DOHH2 (cell line): ENCODE data around the gene GABPA.

Experiments used
- CTCF ChIP-seq: fragments of 200-600 bp; sonication (generic); IDR thresholded peaks from one replicate; pipeline ENCODE4 v1.5.1; 2014; ENCODE audit warnings: antibody characterized with exemption, mild to moderate bottlenecking, low read depth, low read length; ENCODE audit not compliant: poor library complexity, severe bottlenecking
- EZH2phosphoT487 ChIP-seq: fragments of 200-600 bp; sonication (generic); IDR thresholded peaks from 2 replicates; pipeline ENCODE4 v1.6.1; 2017; ENCODE audit warnings: borderline replicate concordance, mild to moderate bottlenecking, antibody characterized with exemption, low read length, moderate library complexity, mixed read lengths

DNA sequence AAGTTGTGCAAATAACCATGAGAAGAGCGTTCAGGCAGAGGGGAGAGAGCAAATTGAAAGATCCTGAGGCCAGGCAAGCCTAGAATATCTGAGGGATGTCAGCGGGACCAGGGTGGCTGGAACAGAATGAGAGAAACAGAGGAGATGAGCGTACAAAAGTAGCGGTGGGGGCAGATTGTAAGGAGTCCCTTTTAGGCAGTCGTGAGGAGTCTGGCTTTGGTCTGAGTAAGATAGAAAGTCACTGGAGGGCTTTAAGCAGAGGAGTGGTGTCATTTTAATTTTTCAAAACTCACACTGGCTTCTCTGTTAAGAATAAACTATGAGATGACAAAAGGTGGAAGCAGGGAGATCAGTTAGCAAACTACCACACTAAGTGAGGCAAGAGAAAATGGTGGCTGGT is 24.2 kb upstream of the GABPA start:
- TF ChIP-seq CTCF (no peak), EZH2phosphoT487 (no peak)
